Smooth muscle cell (in vitro differentiated cells): ENCODE data around the gene RALGPS1. TPM values are rescaled to one million over a fixed set of nuclear protein-coding genes. Genes with fewer than 3 reads are reported as not detected.

ENCODE experiments used
- DNase-seq: peaks from one replicate; lab custom pipeline; 2025; ENCODE audit not compliant: unreplicated experiment; lab: John Stamatoyannopoulos, UW
- H2AFZ ChIP-seq: fragments of 200-600 bp; sonication (generic); 2 replicates; pipeline ENCODE4 v1.6.0; 2016; ENCODE audit warnings: antibody characterized with exemption, low read depth, mild to moderate bottlenecking
- H3F3A ChIP-seq: fragments of 200-600 bp; sonication (generic); 2 replicates; pipeline ENCODE4 v1.6.0; 2017; ENCODE audit warnings: antibody characterized with exemption, low read depth
- H3K27ac ChIP-seq: fragments of 200-600 bp; sonication (generic); 2 replicates; pipeline ENCODE4 v1.5.1; 2016; ENCODE audit warnings: low read depth, mild to moderate bottlenecking
- H3K27me3 ChIP-seq: fragments of 200-600 bp; sonication (generic); 2 replicates; pipeline ENCODE4 v1.6.1; 2016; ENCODE audit warnings: low read depth, mild to moderate bottlenecking
- H3K36me3 ChIP-seq: fragments of 200-600 bp; sonication (generic); 2 replicates; pipeline ENCODE4 v1.5.1; 2016; ENCODE audit warnings: low read depth
- H3K4me1 ChIP-seq: fragments of 200-600 bp; sonication (generic); 2 replicates; pipeline ENCODE4 v1.5.1; 2016; ENCODE audit warnings: low read depth
- H3K4me2 ChIP-seq: fragments of 200-600 bp; sonication (generic); 2 replicates; pipeline ENCODE4 v1.6.0; 2016; ENCODE audit warnings: mild to moderate bottlenecking
- H3K4me3 ChIP-seq: fragments of 200-600 bp; sonication (generic); 2 replicates; pipeline ENCODE4 v1.5.1; 2016; ENCODE audit warnings: mild to moderate bottlenecking
- H3K79me2 ChIP-seq: fragments of 200-600 bp; sonication (generic); 2 replicates; pipeline ENCODE4 v1.6.0; 2016; ENCODE audit warnings: low read depth, mild to moderate bottlenecking
- H3K9ac ChIP-seq: fragments of 200-600 bp; sonication (generic); 2 replicates; pipeline ENCODE4 v1.6.0; 2016; ENCODE audit warnings: low read depth
- H3K9me3 ChIP-seq: fragments of 200-600 bp; sonication (generic); replicated peaks from 2 replicates; pipeline ENCODE4 v1.5.1; 2016; ENCODE audit warnings: low read depth
- H4K20me1 ChIP-seq: fragments of 200-600 bp; sonication (generic); 2 replicates; pipeline ENCODE4 v1.6.0; 2016; ENCODE audit warnings: low read depth
- WGBS: methylation state at CpG from one replicate; pipeline ENCODE4 v1.1.7; 2016; ENCODE audit warnings: low lambda C conversion rate; 5-methylcytosine and 5-hydroxymethylcytosine counted together
- polyA plus RNA-seq: library from polyadenylated mRNA; unstranded; fragments of >200 nt; fragmentation: Nextera tagmentation; extraction: Ambion mirVana; gene quantifications from 2 replicates; pipeline ENCODE4 v1.2.1, GENCODE V29; 2016
- total RNA-seq: library from RNA; depleted of rRNA; stranded (reverse); fragments of >200 nt; gene quantifications from 2 replicates; pipeline ENCODE4 v1.2.3, GENCODE V29; 2014
- TF ChIP-seq, protein P1 (sequence below): fragments of 200-600 bp; sonication (generic); IDR thresholded peaks from 2 replicates; pipeline ENCODE4 v1.5.1; 2017; ENCODE audit warnings: borderline replicate concordance, mild to moderate bottlenecking, antibody characterized with exemption; ENCODE audit not compliant: insufficient read depth, poor library complexity, severe bottlenecking

Gene RALGPS1
- total and polyA plus RNA-seq, 2 experiments from 2014 or later = 2.1 to 4.0 TPM

DNA sequence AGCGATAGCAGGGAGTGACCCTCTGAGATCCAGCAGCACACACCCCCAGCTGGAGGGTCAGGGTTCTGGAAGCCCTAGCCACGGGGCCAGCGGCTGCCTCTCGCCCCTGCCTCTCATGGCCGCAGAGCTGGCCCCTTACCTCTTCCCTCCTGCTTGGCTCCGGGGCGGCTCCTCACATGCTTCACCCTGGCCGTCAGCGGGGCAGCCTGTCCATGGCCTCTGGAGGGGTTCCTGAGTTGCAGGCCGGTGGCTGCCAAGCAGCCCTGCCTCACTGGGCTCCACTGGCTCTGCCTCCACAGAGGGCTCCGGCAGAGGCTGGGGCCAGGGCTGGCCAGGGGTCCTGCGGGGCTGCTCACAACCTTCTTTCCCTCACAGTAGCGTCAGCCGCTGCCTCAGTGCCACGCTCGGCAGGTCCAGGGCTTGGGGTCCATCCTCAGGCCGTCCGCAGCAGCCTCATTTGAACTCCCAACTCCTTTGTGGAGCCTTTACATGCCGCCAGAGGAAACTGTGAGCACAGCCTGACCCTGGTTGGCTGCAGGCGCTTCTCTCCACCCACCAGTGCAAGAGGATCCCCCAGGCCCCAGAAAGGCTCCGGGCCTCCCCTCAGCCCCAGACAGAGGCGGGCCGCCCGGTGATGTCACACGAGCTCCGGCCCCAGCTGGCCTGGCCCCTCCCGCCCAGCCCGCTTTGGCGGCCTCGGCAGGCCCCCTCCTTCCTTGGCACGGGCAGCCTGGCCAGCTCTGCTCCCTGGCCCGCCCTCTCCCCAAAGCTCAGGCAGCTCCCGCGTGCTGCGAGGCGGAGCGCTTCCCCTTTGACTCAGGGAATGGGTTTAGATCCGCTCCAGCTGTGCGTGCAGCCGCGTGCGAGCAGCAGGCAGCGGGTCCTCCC lies 207.8 kb downstream of the RALGPS1 start, which contains the start of gene ANGPTL2:
ANGPTL2 (minus strand) TSS at position 460 of the 888 bp plus-strand sequence. CDS start 13,904 bp downstream, outside the sequence.
- H3K27ac ChIP-seq = peak within 1 kb of the TSS; percentile 82
- H3F3A ChIP-seq = no peaks in the 10 kb centered on the region
- H3K4me2 ChIP-seq = peak within 1 kb of the TSS; percentile 93
- 6% methylated on average over 37 of the region's 43 CpGs for WGBS
- no peaks in the 10 kb centered on the region for H3K36me3 ChIP-seq
- H3K4me1 ChIP-seq = peaks cover 8% of the 10 kb centered on the region
- H3K9ac ChIP-seq = peak within 1 kb of the TSS; percentile 78
- TF ChIP-seq, protein P1, sequence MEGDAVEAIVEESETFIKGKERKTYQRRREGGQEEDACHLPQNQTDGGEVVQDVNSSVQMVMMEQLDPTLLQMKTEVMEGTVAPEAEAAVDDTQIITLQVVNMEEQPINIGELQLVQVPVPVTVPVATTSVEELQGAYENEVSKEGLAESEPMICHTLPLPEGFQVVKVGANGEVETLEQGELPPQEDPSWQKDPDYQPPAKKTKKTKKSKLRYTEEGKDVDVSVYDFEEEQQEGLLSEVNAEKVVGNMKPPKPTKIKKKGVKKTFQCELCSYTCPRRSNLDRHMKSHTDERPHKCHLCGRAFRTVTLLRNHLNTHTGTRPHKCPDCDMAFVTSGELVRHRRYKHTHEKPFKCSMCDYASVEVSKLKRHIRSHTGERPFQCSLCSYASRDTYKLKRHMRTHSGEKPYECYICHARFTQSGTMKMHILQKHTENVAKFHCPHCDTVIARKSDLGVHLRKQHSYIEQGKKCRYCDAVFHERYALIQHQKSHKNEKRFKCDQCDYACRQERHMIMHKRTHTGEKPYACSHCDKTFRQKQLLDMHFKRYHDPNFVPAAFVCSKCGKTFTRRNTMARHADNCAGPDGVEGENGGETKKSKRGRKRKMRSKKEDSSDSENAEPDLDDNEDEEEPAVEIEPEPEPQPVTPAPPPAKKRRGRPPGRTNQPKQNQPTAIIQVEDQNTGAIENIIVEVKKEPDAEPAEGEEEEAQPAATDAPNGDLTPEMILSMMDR = no peak
- no peaks in the 10 kb centered on the region for H3K9me3 ChIP-seq
- H2AFZ ChIP-seq = peak within 1 kb of the TSS; percentile 76
- H3K79me2 ChIP-seq = peaks cover 5% of the 10 kb centered on the region
- DNase-seq = peak; percentile 89
- peaks cover 6% of the 10 kb centered on the region for H4K20me1 ChIP-seq
- peak within 1 kb of the TSS; percentile 55 for H3K4me3 ChIP-seq
- no peaks in the 10 kb centered on the region for H3K27me3 ChIP-seq

DNA sequence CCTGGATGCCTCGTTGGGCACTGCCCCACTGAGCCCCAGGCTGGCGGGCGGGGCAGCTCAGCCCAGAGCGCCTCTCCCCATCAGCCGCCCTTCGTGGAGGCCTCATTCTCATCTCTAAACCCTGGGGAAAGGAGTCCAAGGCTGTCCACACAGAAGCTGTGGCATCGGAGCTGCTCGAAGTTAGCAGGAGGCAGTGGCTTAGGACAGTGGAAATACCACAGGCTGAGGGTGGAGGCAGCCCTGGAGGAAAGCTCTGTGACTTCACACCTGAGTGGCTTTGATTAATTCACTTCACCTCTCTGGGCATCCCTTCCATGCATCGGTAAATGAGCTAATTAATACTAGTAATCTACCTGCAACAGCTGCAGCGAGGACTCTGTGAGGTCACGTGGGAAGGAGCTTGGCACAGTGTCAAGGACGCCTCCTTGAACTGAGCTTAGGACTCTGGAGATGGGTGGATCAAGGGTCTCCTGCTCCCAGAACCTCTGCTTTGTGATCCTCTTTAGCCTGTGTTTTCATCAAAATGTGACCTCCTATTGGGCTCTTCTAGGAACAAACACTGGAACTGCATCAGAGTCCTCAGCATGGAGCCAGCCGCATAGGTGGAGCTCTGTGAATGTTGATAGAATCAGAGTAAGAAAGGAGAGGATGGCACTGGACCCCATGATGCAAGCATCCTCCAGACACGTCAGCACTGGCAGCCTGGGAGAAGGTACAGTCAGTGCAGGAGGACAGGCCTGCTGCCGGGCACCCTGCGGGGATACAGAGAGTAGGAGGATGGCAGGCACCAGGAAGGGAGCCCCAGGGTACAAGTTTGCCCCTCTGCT lies 208.7 kb downstream of the RALGPS1 start:
- Histone ChIP-seq H3K36me3 (no peaks in the 10 kb centered on the region), H3K27ac (peak overlapping the region; percentile 82), H3K27me3 (no peaks in the 10 kb centered on the region), H3K4me3 (peak overlapping the region; percentile 55), H3K4me1 (peaks cover 8% of the 10 kb centered on the region), H2AFZ (peak overlapping the region; percentile 76), H4K20me1 (peaks cover 6% of the 10 kb centered on the region), H3K9me3 (no peaks in the 10 kb centered on the region), H3K4me2 (peak overlapping the region; percentile 93), H3K79me2 (peaks cover 5% of the 10 kb centered on the region), H3K9ac (peak overlapping the region; percentile 43), H3F3A (no peaks in the 10 kb centered on the region)
- DNase-seq = no peak
- 47% methylated on average over 16 of the region's 16 CpGs for WGBS
- TF ChIP-seq, protein P1 = no peak

GRCh38 chr9:127124111-127124531 lies 209.5 kb downstream of the RALGPS1 start:
- H3K9me3 ChIP-seq = no peaks in the 10 kb centered on the region
- peaks cover 5% of the 10 kb centered on the region for H3K79me2 ChIP-seq
- TF ChIP-seq, protein P1 = no peak
- H3K9ac ChIP-seq = no peak overlapping the region
- no peak overlapping the region for H3K27ac ChIP-seq
- no peak overlapping the region for H2AFZ ChIP-seq
- H3K4me1 ChIP-seq = peaks cover 8% of the 10 kb centered on the region
- H3F3A ChIP-seq = no peaks in the 10 kb centered on the region
- no peaks in the 10 kb centered on the region for H3K27me3 ChIP-seq
- no peak for DNase-seq
- H3K4me2 ChIP-seq = no peak overlapping the region
- H4K20me1 ChIP-seq = peaks cover 6% of the 10 kb centered on the region
- WGBS = 86% methylated on average over 7 of the region's 7 CpGs
- H3K36me3 ChIP-seq = no peaks in the 10 kb centered on the region
- H3K4me3 ChIP-seq = no peak overlapping the region
